Gastroesophageal sphincter (tissue), 3 donors: Measurements from ENCODE around the gene GPR179.
A peak's percentile ranks its signal among the peaks of the same experiment; 100 is the strongest.

Source experiments
- CTCF ChIP-seq, 4 experiments: fragments of 200-600 bp in 2 of 4; fragments of 450-650 bp in 2 of 4; sonication (generic) in 1 of 4; IDR thresholded peaks; one replicate each; pipeline ENCODE4 v1.5.1; 2017 to 2019; ENCODE audit warnings: antibody characterized with exemption in 4 of 4, mild to moderate bottlenecking in 2 of 4, moderate library complexity in 2 of 4
- POLR2A ChIP-seq, 2 donors: fragments of 450-650 bp; IDR thresholded peaks; one replicate each; pipeline ENCODE4 v1.6.1; 2017; ENCODE audit warnings: antibody characterized with exemption in 2 of 2, mild to moderate bottlenecking in 2 of 2, moderate library complexity in 1 of 2
- POLR2AphosphoS5 ChIP-seq: sonication (generic); formaldehyde crosslinking; IDR thresholded peaks from one replicate; pipeline ENCODE4 v1.6.1; 2017; ENCODE audit warnings: antibody characterized with exemption

GRCh38 chr17:38333635-38334295, 10.0 kb downstream of the GPR179 start:
- TF ChIP-seq CTCF (IDR thresholded peaks at IDR 0.05) (peak in 1 of 4 experiments; percentile 30), POLR2A (IDR thresholded peaks at IDR 0.05) (no peak), POLR2AphosphoS5 (no peak)
